ENCODE measurements around the gene BCL2L2.

The BCL2L2 gene

GRCh38 chr14:23310546-23310945 lies 3.9 kb downstream of the BCL2L2 start:
- Histone ChIP-seq H3K36me3 (ENCODE audit: control insufficient read depth in 1 of 2, insufficient read depth in 2 of 2, low read length in 2 of 2) (peaks cover 18 to 22% of the 10 kb centered on the region in 2 donors), H3K4me3 (ENCODE audit: low read depth in 1 of 2, low read length in 2 of 2) (no peak overlapping the region), H3K27ac (ENCODE audit: low read depth, low read length) (no peak overlapping the region), H3K4me1 (ENCODE audit: control insufficient read depth in 1 of 2, insufficient read depth in 2 of 2, low read length in 2 of 2) (peaks cover 35 to 37% of the 10 kb centered on the region in 2 donors), H3K9ac (ENCODE audit: low read depth in 1 of 2, low read length in 2 of 2) (no peak overlapping the region), H3K27me3 (ENCODE audit: control insufficient read depth in 1 of 2, insufficient read depth in 2 of 2, low read length in 2 of 2) (no peaks in the 10 kb centered on the region), H3K9me3 (ENCODE audit: control insufficient read depth in 1 of 2, low read length in 2 of 2) (no peaks in the 10 kb centered on the region)

GRCh38 chr14:23316300-23316699 lies 9.7 kb downstream of the BCL2L2 start:
- H3K4me1 ChIP-seq (ENCODE audit: control insufficient read depth in 1 of 2, insufficient read depth in 2 of 2, low read length in 2 of 2), result peaks cover 0 to 8% of the 10 kb centered on the region in 2 donors
- peaks cover 0 to 5% of the 10 kb centered on the region in 2 donors for H3K36me3 ChIP-seq (ENCODE audit: control insufficient read depth in 1 of 2, insufficient read depth in 2 of 2, low read length in 2 of 2)
- no peak overlapping the region for H3K9ac ChIP-seq (ENCODE audit: low read depth in 1 of 2, low read length in 2 of 2)
- H3K4me3 ChIP-seq (ENCODE audit: low read depth in 1 of 2, low read length in 2 of 2), result no peak overlapping the region
- no peaks in the 10 kb centered on the region for H3K9me3 ChIP-seq (ENCODE audit: control insufficient read depth in 1 of 2, low read length in 2 of 2)
- H3K27ac ChIP-seq (ENCODE audit: low read depth, low read length), result no peak overlapping the region
- no peaks in the 10 kb centered on the region for H3K27me3 ChIP-seq (ENCODE audit: control insufficient read depth in 1 of 2, insufficient read depth in 2 of 2, low read length in 2 of 2)

- H3K9ac ChIP-seq (ENCODE audit: low read depth in 1 of 2, low read length in 2 of 2), result peak overlapping the region in 1 of 2 donors; percentile 52
- H3K9me3 ChIP-seq (ENCODE audit: control insufficient read depth in 1 of 2, low read length in 2 of 2), result no peaks in the 10 kb centered on the region
- H3K27me3 ChIP-seq (ENCODE audit: control insufficient read depth in 1 of 2, insufficient read depth in 2 of 2, low read length in 2 of 2), result no peaks in the 10 kb centered on the region
- peaks cover 19 to 20% of the 10 kb centered on the region in 2 donors for H3K36me3 ChIP-seq (ENCODE audit: control insufficient read depth in 1 of 2, insufficient read depth in 2 of 2, low read length in 2 of 2)
- H3K27ac ChIP-seq (ENCODE audit: low read depth, low read length), result peak overlapping the region; percentile 82
- peak overlapping the region; percentile 53 to 64 for H3K4me3 ChIP-seq (ENCODE audit: low read depth in 1 of 2, low read length in 2 of 2)
- peaks cover 10 to 23% of the 10 kb centered on the region in 2 donors for H3K4me1 ChIP-seq (ENCODE audit: control insufficient read depth in 1 of 2, insufficient read depth in 2 of 2, low read length in 2 of 2)
Measured at GRCh38 chr14:23319746-23320583, 13.3 kb downstream of the BCL2L2 start.

- Histone ChIP-seq H3K9ac (ENCODE audit: low read depth in 1 of 2, low read length in 2 of 2) (peak within 1 kb of the TSS; percentile 80 to 92), H3K9me3 (ENCODE audit: control insufficient read depth in 1 of 2, low read length in 2 of 2) (no peaks in the 10 kb centered on the region), H3K27me3 (ENCODE audit: control insufficient read depth in 1 of 2, insufficient read depth in 2 of 2, low read length in 2 of 2) (no peaks in the 10 kb centered on the region), H3K4me1 (ENCODE audit: control insufficient read depth in 1 of 2, insufficient read depth in 2 of 2, low read length in 2 of 2) (peaks cover 10 to 23% of the 10 kb centered on the region in 2 donors), H3K27ac (ENCODE audit: low read depth, low read length) (peak within 1 kb of the TSS; percentile 86), H3K36me3 (ENCODE audit: control insufficient read depth in 1 of 2, insufficient read depth in 2 of 2, low read length in 2 of 2) (peaks cover 21 to 24% of the 10 kb centered on the region in 2 donors), H3K4me3 (ENCODE audit: low read depth in 1 of 2, low read length in 2 of 2) (peak within 1 kb of the TSS; percentile 81 to 83)
Measured at GRCh38 chr14:23320584-23321571, 14.2 kb downstream of the BCL2L2 start, which contains the start of gene PABPN1. Gene PABPN1, plus strand, starts transcription at chr14:23321457. Its CDS starts 13 bp downstream, at chr14:23321470.

- peaks cover 21 to 26% of the 10 kb centered on the region in 2 donors for H3K36me3 ChIP-seq (ENCODE audit: control insufficient read depth in 1 of 2, insufficient read depth in 2 of 2, low read length in 2 of 2)
- H3K27me3 ChIP-seq (ENCODE audit: control insufficient read depth in 1 of 2, insufficient read depth in 2 of 2, low read length in 2 of 2), result no peaks in the 10 kb centered on the region
- peak overlapping the region; percentile 86 for H3K27ac ChIP-seq (ENCODE audit: low read depth, low read length)
- H3K9ac ChIP-seq (ENCODE audit: low read depth in 1 of 2, low read length in 2 of 2), result peak overlapping the region; percentile 80 to 92
- H3K4me1 ChIP-seq (ENCODE audit: control insufficient read depth in 1 of 2, insufficient read depth in 2 of 2, low read length in 2 of 2), result peaks cover 10 to 23% of the 10 kb centered on the region in 2 donors
- peak overlapping the region; percentile 81 to 83 for H3K4me3 ChIP-seq (ENCODE audit: low read depth in 1 of 2, low read length in 2 of 2)
- H3K9me3 ChIP-seq (ENCODE audit: control insufficient read depth in 1 of 2, low read length in 2 of 2), result no peaks in the 10 kb centered on the region
Measured at GRCh38 chr14:23321572-23322547, 15.2 kb downstream of the BCL2L2 start.

GRCh38 chr14:23322568-23323517 lies 16.2 kb downstream of the BCL2L2 start:
- Histone ChIP-seq H3K27me3 (ENCODE audit: control insufficient read depth in 1 of 2, insufficient read depth in 2 of 2, low read length in 2 of 2) (no peaks in the 10 kb centered on the region), H3K9ac (ENCODE audit: low read depth in 1 of 2, low read length in 2 of 2) (peak overlapping the region; percentile 80 to 92), H3K36me3 (ENCODE audit: control insufficient read depth in 1 of 2, insufficient read depth in 2 of 2, low read length in 2 of 2) (peaks cover 21 to 26% of the 10 kb centered on the region in 2 donors), H3K27ac (ENCODE audit: low read depth, low read length) (no peak overlapping the region), H3K4me3 (ENCODE audit: low read depth in 1 of 2, low read length in 2 of 2) (peak overlapping the region; percentile 81 to 83), H3K9me3 (ENCODE audit: control insufficient read depth in 1 of 2, low read length in 2 of 2) (no peaks in the 10 kb centered on the region), H3K4me1 (ENCODE audit: control insufficient read depth in 1 of 2, insufficient read depth in 2 of 2, low read length in 2 of 2) (peaks cover 10 to 23% of the 10 kb centered on the region in 2 donors)

- Histone ChIP-seq H3K36me3 (ENCODE audit: control insufficient read depth in 1 of 2, insufficient read depth in 2 of 2, low read length in 2 of 2) (peaks cover 21 to 26% of the 10 kb centered on the region in 2 donors), H3K27me3 (ENCODE audit: control insufficient read depth in 1 of 2, insufficient read depth in 2 of 2, low read length in 2 of 2) (no peaks in the 10 kb centered on the region), H3K4me1 (ENCODE audit: control insufficient read depth in 1 of 2, insufficient read depth in 2 of 2, low read length in 2 of 2) (peaks cover 10 to 23% of the 10 kb centered on the region in 2 donors), H3K27ac (ENCODE audit: low read depth, low read length) (no peak overlapping the region), H3K9ac (ENCODE audit: low read depth in 1 of 2, low read length in 2 of 2) (no peak overlapping the region), H3K4me3 (ENCODE audit: low read depth in 1 of 2, low read length in 2 of 2) (no peak overlapping the region), H3K9me3 (ENCODE audit: control insufficient read depth in 1 of 2, low read length in 2 of 2) (no peaks in the 10 kb centered on the region)
Measured at GRCh38 chr14:23323838-23324454, 17.3 kb downstream of the BCL2L2 start.

GRCh38 chr14:23324455-23324846 lies 17.8 kb downstream of the BCL2L2 start:
- H3K36me3 ChIP-seq (ENCODE audit: control insufficient read depth in 1 of 2, insufficient read depth in 2 of 2, low read length in 2 of 2), result peaks cover 21 to 26% of the 10 kb centered on the region in 2 donors
- no peak overlapping the region for H3K27ac ChIP-seq (ENCODE audit: low read depth, low read length)
- H3K4me1 ChIP-seq (ENCODE audit: control insufficient read depth in 1 of 2, insufficient read depth in 2 of 2, low read length in 2 of 2), result peaks cover 10 to 23% of the 10 kb centered on the region in 2 donors
- H3K9me3 ChIP-seq (ENCODE audit: control insufficient read depth in 1 of 2, low read length in 2 of 2), result no peaks in the 10 kb centered on the region
- no peaks in the 10 kb centered on the region for H3K27me3 ChIP-seq (ENCODE audit: control insufficient read depth in 1 of 2, insufficient read depth in 2 of 2, low read length in 2 of 2)
- H3K4me3 ChIP-seq (ENCODE audit: low read depth in 1 of 2, low read length in 2 of 2), result no peak overlapping the region
- no peak overlapping the region for H3K9ac ChIP-seq (ENCODE audit: low read depth in 1 of 2, low read length in 2 of 2)

Measured in duodenal mucosa (tissue), 2 donors.